Gastroesophageal sphincter (tissue), 4 donors: ENCODE results near the gene ENHO. TPM values are rescaled to one million over a fixed set of nuclear protein-coding genes. Genes with fewer than 3 reads are reported as not detected.
A peak's percentile ranks its signal among the peaks of the same experiment; 100 is the strongest.

ENCODE experiments used
- ATAC-seq: fragments of 150-250 bp; one replicate; pipeline ENCODE4 v1.9.1; 2016; ENCODE audit warnings: mild to moderate bottlenecking, moderate library complexity
- H3K27ac ChIP-seq, 4 donors: fragments of 200-600 bp; sonication (generic) in 3 of 4; 1 replicate in 3 of 4; 2 replicates in 1 of 4; pipeline ENCODE4 v1.5.1; 2016 to 2019
- H3K27me3 ChIP-seq: fragments of 200-600 bp; sonication (generic); one replicate; pipeline ENCODE4 v1.5.1; 2019
- H3K36me3 ChIP-seq, 2 donors: fragments of 200-600 bp; sonication (generic); one replicate each; pipeline ENCODE4 v1.5.1; 2019; ENCODE audit warnings: control low read depth in 1 of 2
- H3K4me1 ChIP-seq, 3 donors: fragments of 200-600 bp; sonication (generic); 1 replicate in 2 of 3; 2 replicates in 1 of 3; pipeline ENCODE4 v1.5.1; 2016 to 2019; ENCODE audit warnings: control low read depth in 2 of 3
- H3K4me3 ChIP-seq, 2 donors: fragments of 200-600 bp; sonication (generic); one replicate each; pipeline ENCODE4 v1.5.1; 2019; ENCODE audit warnings: mild to moderate bottlenecking in 1 of 2, moderate library complexity in 1 of 2
- H3K9me3 ChIP-seq, 3 donors: fragments of 200-600 bp; sonication (generic); one replicate each; pipeline ENCODE4 v1.5.1; 2017 to 2019; ENCODE audit warnings: control low read depth in 2 of 3
- CTCF ChIP-seq, 4 experiments: fragments of 200-600 bp in 2 of 4; fragments of 450-650 bp in 2 of 4; sonication (generic) in 1 of 4; IDR thresholded peaks; one replicate each; pipeline ENCODE4 v1.5.1; 2017 to 2019; ENCODE audit warnings: antibody characterized with exemption in 4 of 4, mild to moderate bottlenecking in 2 of 4, moderate library complexity in 2 of 4
- EP300 ChIP-seq: sonication (generic); formaldehyde crosslinking; IDR thresholded peaks from one replicate; pipeline ENCODE4 v1.6.1; 2017; ENCODE audit warnings: antibody characterized with exemption, mild to moderate bottlenecking
- POLR2A ChIP-seq, 2 donors: fragments of 450-650 bp; IDR thresholded peaks; one replicate each; pipeline ENCODE4 v1.6.1; 2017; ENCODE audit warnings: antibody characterized with exemption in 2 of 2, mild to moderate bottlenecking in 2 of 2, moderate library complexity in 1 of 2
- POLR2AphosphoS5 ChIP-seq: sonication (generic); formaldehyde crosslinking; IDR thresholded peaks from one replicate; pipeline ENCODE4 v1.6.1; 2017; ENCODE audit warnings: antibody characterized with exemption
- WGBS, 2 donors: methylation state at CpG; one replicate each; pipeline ENCODE4 v1.1.5; 2018; ENCODE audit warnings: low coverage in 1 of 2; 5-methylcytosine and 5-hydroxymethylcytosine counted together
- total RNA-seq, 4 donors: library from RNA; depleted of rRNA; stranded (reverse); fragments of >200 nt; gene quantifications; one replicate each; pipeline ENCODE4 v1.1.0, GENCODE V29; 2016

The ENHO gene
- total RNA-seq, 4 donors from 2014 or later, result 0.30 to 1.1 (median 0.31) TPM; not detected in 1

- WGBS, 2 donors, result 36 to 42% methylated on average over 8 to 11 of the region's 11 CpGs
- Histone ChIP-seq H3K9me3 (no peaks in the 10 kb centered on the region), H3K27ac (peak overlapping the region in 1 of 4 donors; percentile 8), H3K36me3 (no peaks in the 10 kb centered on the region), H3K27me3 (peaks cover 45% of the 10 kb centered on the region), H3K4me1 (peaks cover 0 to 21% (median 0%) of the 10 kb centered on the region in 3 donors), H3K4me3 (no peak overlapping the region)
- TF ChIP-seq CTCF (IDR thresholded peaks at IDR 0.05), result no peak
- no peak for TF ChIP-seq POLR2AphosphoS5
- no peak for TF ChIP-seq EP300
- no peak for TF ChIP-seq POLR2A (IDR thresholded peaks at IDR 0.05)
- no peak for ATAC-seq
Observed at GRCh38 chr9:34570376-34570775, 47.6 kb upstream of the ENHO start.

GRCh38 chr9:34568774-34569173 lies 46.0 kb upstream of the ENHO start:
- no peak overlapping the region for H3K27ac ChIP-seq
- H3K36me3 ChIP-seq, result no peaks in the 10 kb centered on the region
- TF ChIP-seq CTCF (IDR thresholded peaks at IDR 0.05), result no peak
- no peak for TF ChIP-seq POLR2AphosphoS5
- no peak for TF ChIP-seq EP300
- no peak for TF ChIP-seq POLR2A (IDR thresholded peaks at IDR 0.05)
- H3K27me3 ChIP-seq, result peaks cover 43% of the 10 kb centered on the region
- H3K9me3 ChIP-seq, result no peaks in the 10 kb centered on the region
- no peak overlapping the region for H3K4me3 ChIP-seq
- peaks cover 0 to 21% (median 0%) of the 10 kb centered on the region in 3 donors for H3K4me1 ChIP-seq
- no peak for ATAC-seq
- WGBS, 2 donors, result no CpG with 5 or more reads among the region's 12 CpGs

DNA sequence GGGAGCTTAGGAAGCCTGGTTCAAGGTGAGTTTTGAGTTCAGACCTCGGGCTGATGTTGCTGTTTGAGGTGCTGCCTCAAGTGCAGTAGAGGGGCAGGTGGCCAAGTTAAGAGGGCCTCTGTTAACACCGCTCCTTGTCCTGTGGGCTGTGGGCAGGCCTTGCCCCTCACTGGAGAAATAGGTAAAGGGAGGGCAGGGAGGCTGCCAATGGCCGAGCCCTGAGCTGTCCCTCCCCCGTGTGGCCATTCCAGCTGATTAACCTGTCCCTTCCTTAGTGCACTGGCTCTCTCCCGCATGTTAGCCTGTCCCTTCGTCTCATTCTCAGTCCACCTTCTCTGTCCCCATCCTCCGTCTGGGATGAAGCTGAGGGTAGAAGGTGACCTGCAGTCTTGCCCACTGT lies 45.3 kb upstream of the ENHO start:
- no peaks in the 10 kb centered on the region for H3K9me3 ChIP-seq
- no peak overlapping the region for H3K27ac ChIP-seq
- no peak for TF ChIP-seq CTCF (IDR thresholded peaks at IDR 0.05)
- no peak for TF ChIP-seq EP300
- no peak for TF ChIP-seq POLR2AphosphoS5
- no peak for TF ChIP-seq POLR2A (IDR thresholded peaks at IDR 0.05)
- H3K27me3 ChIP-seq, result peaks cover 49% of the 10 kb centered on the region
- ATAC-seq, result no peak
- no peak overlapping the region for H3K4me3 ChIP-seq
- peaks cover 0 to 21% (median 0%) of the 10 kb centered on the region in 3 donors for H3K4me1 ChIP-seq
- 93 to 100% methylated on average over 1 to 5 of the region's 7 CpGs for WGBS, 2 donors
- no peaks in the 10 kb centered on the region for H3K36me3 ChIP-seq

DNA sequence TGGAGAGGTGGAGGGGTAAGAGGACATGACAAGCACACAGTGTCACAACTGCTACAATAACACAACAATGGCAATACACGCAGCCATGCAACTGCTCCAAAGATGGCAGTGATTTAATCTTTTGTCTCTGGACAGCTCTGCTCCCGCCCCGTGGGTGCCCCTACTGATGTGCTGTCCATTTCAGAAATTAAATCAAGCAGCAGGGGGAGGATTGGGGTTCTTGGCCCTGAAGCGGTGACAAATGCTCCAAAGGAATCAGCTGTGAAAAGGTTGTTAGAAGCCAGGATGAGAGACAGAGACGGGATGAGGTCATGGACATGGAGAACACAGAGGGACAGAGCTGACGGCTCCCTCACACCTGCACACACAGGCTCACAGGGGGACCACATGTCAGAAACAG lies 44.2 kb upstream of the ENHO start:
- Histone ChIP-seq H3K9me3 (peaks cover 0 to 2% (median 0%) of the 10 kb centered on the region in 3 donors), H3K27ac (no peak overlapping the region), H3K27me3 (peaks cover 54% of the 10 kb centered on the region), H3K4me1 (peaks cover 0 to 21% (median 0%) of the 10 kb centered on the region in 3 donors), H3K36me3 (no peaks in the 10 kb centered on the region), H3K4me3 (no peak overlapping the region)
- no peak for TF ChIP-seq CTCF (IDR thresholded peaks at IDR 0.05)
- TF ChIP-seq POLR2AphosphoS5, result no peak
- no peak for TF ChIP-seq EP300
- no peak for TF ChIP-seq POLR2A (IDR thresholded peaks at IDR 0.05)
- WGBS, 2 donors, result 83 to 88% methylated on average over 1 to 4 of the region's 6 CpGs
- no peak for ATAC-seq

DNA sequence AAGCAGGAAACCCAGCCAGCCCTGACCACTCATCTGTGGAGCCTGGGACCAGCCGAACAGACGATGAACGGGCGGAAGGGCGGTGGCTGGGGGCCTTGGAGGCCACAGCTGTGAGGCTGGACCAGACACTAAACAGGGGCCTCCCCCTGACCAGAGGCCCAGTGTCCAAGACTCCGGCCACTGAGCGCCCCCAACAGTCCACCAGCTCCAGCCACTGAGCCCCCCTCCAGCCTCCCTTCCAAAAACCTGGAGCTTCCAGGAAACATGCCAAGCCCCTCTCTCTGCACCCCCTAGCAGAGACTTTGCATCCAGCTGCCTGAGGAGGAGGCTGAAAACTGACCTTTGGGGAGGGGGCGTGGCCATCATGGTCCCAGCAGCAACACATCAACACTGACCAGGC lies 43.5 kb upstream of the ENHO start:
- Histone ChIP-seq H3K4me3 (no peak overlapping the region), H3K27me3 (peaks cover 58% of the 10 kb centered on the region), H3K4me1 (peaks cover 0 to 17% (median 0%) of the 10 kb centered on the region in 3 donors), H3K27ac (no peak overlapping the region), H3K36me3 (no peaks in the 10 kb centered on the region), H3K9me3 (peaks cover 0 to 4% (median 0%) of the 10 kb centered on the region in 3 donors)
- no peak for ATAC-seq
- TF ChIP-seq EP300 (no peak), CTCF (IDR thresholded peaks at IDR 0.05) (no peak), POLR2A (IDR thresholded peaks at IDR 0.05) (no peak), POLR2AphosphoS5 (no peak)
- WGBS, 2 donors, result no CpG with 5 or more reads among the region's 8 CpGs
